NCI-H1092 treated with DMSO at 0.1 percent for 48 hours (cell line): ENCODE measurements around the gene ELP4.
A peak's percentile ranks its signal among the peaks of the same experiment; 100 is the strongest.

ENCODE experiments used
- DNase-seq: peaks from one replicate; lab custom pipeline; 2025; lab: John Stamatoyannopoulos, UW

The ELP4 gene

GRCh38 chr11:31800398-31801265, 291.1 kb downstream of the ELP4 start:
- no peak for DNase-seq

- DNase-seq = no peak
Observed at GRCh38 chr11:31801298-31801702, 291.7 kb downstream of the ELP4 start.

DNA sequence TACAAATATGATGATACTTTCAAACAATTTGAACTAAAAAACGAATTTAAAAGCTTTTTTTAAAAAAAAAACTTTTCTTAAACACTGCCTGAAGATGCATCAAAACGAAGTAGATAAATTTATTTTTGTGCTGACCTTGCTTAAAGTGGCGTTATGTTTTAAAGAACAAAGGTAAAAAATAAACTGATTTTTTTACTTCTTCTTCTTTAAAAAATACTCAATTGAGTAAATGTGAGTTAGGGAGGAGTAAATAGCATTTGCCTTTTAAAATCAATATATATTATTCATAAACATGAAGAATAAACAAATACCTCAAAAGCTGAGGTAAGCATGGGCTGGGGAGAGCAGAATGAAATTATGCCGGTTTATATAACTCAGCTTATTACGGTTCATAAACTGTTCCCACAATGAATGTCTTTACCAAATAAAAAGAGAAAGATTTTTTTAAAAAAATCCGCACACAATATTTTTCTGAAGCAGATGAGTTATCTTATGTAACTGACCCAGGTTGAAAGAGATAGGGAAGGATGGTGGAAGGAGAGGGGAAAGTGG, 292.5 kb downstream of the ELP4 start:
- DNase-seq = no peak

DNA sequence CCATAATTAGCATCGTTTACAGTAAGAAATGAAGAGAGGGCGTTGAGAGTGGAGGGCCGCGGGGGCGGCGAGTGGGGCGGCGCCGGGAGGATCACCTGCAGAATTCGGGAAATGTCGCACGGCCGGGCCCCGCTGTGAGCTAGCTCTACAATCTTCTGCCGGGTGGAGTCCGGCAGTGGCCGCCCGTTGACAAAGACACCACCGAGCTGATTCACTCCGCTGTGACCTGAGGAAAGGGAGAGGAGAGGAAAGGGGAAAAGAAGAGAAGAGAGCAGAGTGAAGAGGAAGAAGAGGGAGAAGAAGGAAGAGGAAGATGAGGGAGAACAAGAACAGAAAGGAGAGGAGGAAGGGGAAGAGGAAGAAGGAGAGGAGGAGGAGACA, 293.0 kb downstream of the ELP4 start:
- DNase-seq = no peak

GRCh38 chr11:31802990-31803812, 293.6 kb downstream of the ELP4 start:
- no peak for DNase-seq

DNA sequence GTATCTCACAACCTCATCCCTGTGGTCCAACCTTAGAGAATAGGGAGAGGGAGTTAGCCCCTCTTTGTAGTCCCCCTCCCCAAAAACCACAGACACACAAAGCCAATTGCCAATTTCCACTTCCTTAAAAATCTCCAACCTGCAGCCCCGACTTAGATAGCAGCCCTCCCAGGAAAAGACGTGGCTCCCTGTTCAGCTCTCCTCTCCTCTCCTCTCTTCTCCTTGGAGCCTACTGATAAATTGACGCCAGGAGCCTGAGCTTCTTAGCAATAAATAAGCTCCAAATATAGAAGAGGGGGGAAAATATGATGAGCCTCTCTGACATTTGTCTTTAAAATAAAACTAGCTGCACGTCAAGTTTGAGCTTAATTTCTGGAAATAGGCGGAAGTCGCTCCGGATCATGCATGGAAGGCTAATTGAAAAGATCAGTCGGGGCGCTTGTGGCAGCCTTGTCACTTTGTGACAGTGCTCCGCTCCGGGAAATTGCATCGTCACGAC, 294.3 kb downstream of the ELP4 start:
- DNase-seq = no peak

- no peak for DNase-seq
Observed at GRCh38 chr11:31804312-31805036, 294.9 kb downstream of the ELP4 start.

GRCh38 chr11:31805037-31805628, 295.6 kb downstream of the ELP4 start:
- no peak for DNase-seq

- DNase-seq = no peak
Observed at GRCh38 chr11:31805629-31806185, 296.1 kb downstream of the ELP4 start.

DNA sequence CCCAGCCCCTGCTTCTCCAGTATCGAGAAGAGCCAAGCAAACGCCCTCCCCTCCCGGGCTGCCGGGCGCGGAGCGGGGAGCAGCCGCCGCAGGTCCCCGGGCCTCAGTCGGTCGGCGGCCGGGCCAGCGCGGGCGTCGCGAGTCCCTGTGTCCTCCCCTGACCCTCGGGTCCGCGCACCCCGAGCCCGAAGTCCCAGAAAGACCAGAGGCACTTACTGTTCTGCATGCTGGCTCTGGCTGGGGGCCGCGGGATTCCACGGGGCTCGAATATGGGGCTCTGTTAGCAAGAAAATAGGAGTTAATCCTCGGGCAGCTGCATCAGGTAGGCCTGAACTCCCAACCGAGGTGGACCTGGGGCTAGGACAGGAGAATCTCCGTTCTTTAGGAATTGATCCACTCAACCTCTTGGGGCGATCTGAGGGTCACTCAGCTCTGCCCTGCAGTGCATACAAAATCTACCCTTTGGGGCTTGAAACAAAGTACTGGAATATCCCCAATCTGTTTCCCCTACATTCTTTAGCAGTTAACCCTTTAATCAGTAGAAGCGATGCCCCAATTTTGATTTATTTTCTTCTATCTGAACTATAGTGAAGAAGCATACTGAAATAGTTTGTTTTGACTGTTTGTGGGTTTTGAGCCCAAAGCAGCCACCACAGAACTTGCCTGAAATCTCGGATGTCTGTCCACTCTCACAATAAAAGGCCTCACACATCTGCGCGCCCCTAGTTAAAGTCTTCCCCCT, 296.8 kb downstream of the ELP4 start:
- no peak for DNase-seq

DNA sequence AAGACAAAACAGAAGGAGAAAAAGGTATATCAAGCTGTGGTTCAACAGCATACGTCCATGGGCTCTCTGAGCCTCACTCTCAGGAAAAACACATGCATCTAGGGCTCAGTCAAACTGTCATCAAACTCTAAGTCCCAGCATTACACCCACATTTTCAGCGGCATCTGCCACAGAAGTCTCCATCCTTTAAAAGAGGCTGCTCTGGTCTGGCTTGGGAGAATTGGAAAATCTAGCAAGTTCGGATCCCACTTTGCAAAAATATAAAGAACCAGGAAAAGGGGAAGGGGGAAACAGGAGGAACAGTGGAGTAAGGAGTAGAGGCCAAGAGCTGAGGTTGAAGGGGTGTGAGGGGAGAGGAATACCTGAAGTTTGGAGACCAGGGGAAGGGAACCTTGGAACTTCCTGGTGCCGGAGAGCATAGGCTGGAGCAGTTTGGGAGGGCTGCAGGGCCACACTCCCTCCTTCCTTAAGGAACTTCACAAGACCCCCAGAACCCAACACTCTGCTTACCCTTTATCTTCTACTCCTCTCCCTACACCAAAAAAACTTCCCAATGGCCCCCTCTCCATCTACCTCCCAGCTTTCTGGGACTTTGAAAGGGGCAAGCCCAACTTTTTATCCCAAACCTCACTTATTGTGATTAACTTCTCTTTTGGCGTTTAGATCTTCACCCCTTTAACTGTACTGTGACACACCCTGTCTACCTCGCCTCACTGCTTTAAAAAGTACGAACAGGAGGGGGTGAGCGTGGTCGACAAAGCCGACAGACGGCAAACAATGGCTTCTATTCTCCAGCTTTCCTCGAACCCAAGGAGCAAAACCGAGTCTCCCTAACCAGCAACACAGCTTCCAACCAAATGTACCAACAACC, 297.6 kb downstream of the ELP4 start:
- DNase-seq = no peak

DNA sequence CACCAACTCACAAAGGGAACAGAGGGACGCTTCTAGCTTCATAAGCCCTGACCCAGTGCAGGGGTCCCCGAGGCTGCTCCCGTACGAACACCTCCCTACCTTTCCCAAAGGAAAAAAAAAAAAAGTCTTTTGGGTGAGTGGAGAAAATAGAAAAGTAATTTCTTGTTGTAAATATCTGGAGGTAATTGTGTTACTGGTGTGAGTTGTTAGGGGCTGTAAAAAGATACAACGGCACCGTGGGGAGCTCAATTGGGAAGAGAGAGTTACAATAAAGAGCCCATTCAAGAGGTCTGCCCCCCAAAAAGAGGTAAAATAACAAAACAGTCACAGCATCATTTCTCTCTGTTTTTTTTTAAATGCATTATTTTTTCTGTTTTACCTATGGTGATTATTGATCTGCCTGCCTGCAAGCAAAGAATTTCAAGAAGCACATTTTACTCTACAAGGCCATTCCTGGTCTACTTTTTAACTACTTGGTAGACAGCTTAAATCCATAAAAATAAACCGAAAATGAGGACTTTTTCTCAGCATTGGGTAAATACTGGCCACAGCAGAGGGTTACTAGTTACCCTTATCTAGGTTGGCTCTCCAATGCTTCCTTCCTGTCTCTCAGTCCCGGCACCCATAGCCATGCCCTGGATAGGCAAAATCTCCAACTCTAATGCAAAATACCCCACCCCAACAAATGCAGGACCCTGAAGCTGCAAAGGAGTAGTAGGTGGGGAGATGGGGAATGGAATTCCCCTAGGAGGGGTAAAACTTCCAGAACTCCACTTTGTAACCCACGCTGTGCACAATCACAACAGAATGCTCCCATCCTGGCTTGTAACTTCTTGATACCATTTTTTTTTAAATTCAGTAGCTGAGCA, 298.5 kb downstream of the ELP4 start:
- no peak for DNase-seq

- no peak for DNase-seq
Observed at GRCh38 chr11:31808721-31809540, 299.4 kb downstream of the ELP4 start.

- DNase-seq = no peak
Observed at GRCh38 chr11:31809541-31809856, 299.9 kb downstream of the ELP4 start.

GRCh38 chr11:31809857-31810778, 300.6 kb downstream of the ELP4 start:
- peak; percentile 64 for DNase-seq

- DNase-seq = peak; percentile 88
Observed at GRCh38 chr11:31810779-31811647, 301.4 kb downstream of the ELP4 start, which contains the start of gene PAX6. Gene PAX6 (minus strand): TSS chr11:31811322. CDS start chr11:31806411, 4,911 bp downstream.
